IMR-90 (cell line): ENCODE data around the gene ISX. TPM values are rescaled to one million over a fixed set of nuclear protein-coding genes. Genes with fewer than 3 reads are reported as not detected.

Source experiments
- ATAC-seq: fragments of 200-7000 bp; cut with Tn5 transposase; 2 replicates; pipeline ENCODE4 v1.9.1; 2020; ENCODE audit warnings: low read depth, mild to moderate bottlenecking, moderate library complexity
- BruUV-seq: library from RNA; stranded (reverse); fragments of 400-500 nt; replicated peaks from 2 replicates; lab custom pipeline; 2021; lab: Mats Ljungman, UMichigan
- CTCF ChIA-PET: fragments of 300-600 bp; formaldehyde crosslinking; extraction: SDS; loops from one replicate; lab custom pipeline; 2021; ENCODE audit warnings: antibody characterized with exemption; lab: Yijun Ruan, JAX
- POLR2A ChIA-PET: fragments of 300-600 bp; sonication (Branson Sonifier 250); formaldehyde crosslinking; loops from one replicate; lab custom pipeline; 2022; ENCODE audit warnings: antibody characterized with exemption; ENCODE audit not compliant: unreplicated experiment; lab: Charles Lee
- DNase-seq: peaks from one replicate; pipeline ENCODE4 v3.0.0; 2013
- H2AFZ ChIP-seq: replicated peaks from 2 replicates; pipeline ENCODE3; 2013; ENCODE audit warnings: low read length, mild to moderate bottlenecking; ENCODE audit not compliant: poor library complexity
- H2AK5ac ChIP-seq: 2 replicates; pipeline ENCODE4 v1.6.1; 2013; ENCODE audit warnings: low read depth, low read length, inconsistent platforms
- H2AK9ac ChIP-seq: replicated peaks from 2 replicates; pipeline ENCODE3; 2013; ENCODE audit warnings: mild to moderate bottlenecking, low read depth, low read length, moderate library complexity; ENCODE audit not compliant: poor library complexity
- H2BK120ac ChIP-seq: 2 replicates; pipeline ENCODE4 v1.6.1; 2013; ENCODE audit warnings: low read depth, low read length, inconsistent platforms
- H2BK15ac ChIP-seq: 3 replicates; pipeline ENCODE4 v1.6.1; 2013; ENCODE audit warnings: low read depth, low read length, inconsistent platforms
- H2BK20ac ChIP-seq: 2 replicates; pipeline ENCODE4 v1.6.1; 2013; ENCODE audit warnings: low read depth, mild to moderate bottlenecking, inconsistent platforms, low read length, moderate library complexity
- H2BK5ac ChIP-seq: 2 replicates; pipeline ENCODE4 v1.6.1; 2013; ENCODE audit warnings: mild to moderate bottlenecking, low read depth, low read length, inconsistent platforms; ENCODE audit not compliant: poor library complexity, severe bottlenecking
- H3K14ac ChIP-seq: replicated peaks from 2 replicates; pipeline ENCODE4 v1.6.1; 2013; ENCODE audit warnings: low read depth, low read length, inconsistent platforms
- H3K18ac ChIP-seq: 2 replicates; pipeline ENCODE4 v1.6.1; 2013; ENCODE audit warnings: low read depth, low read length, control low read depth
- H3K23ac ChIP-seq: 2 replicates; pipeline ENCODE4 v1.6.1; 2013; ENCODE audit warnings: low read depth, low read length, inconsistent platforms
- H3K27ac ChIP-seq: 2 replicates; pipeline ENCODE4 v1.5.1; 2013; ENCODE audit warnings: mild to moderate bottlenecking, control low read depth, low read length; ENCODE audit not compliant: insufficient read depth
- H3K27me3 ChIP-seq: 2 replicates; pipeline ENCODE4 v1.6.1; 2013; ENCODE audit warnings: low read length; ENCODE audit not compliant: control insufficient read depth, insufficient read depth
- H3K36me3 ChIP-seq: 2 replicates; pipeline ENCODE4 v1.6.1; 2013; ENCODE audit warnings: low read length, mixed read lengths; ENCODE audit not compliant: control insufficient read depth, insufficient read depth
- H3K4ac ChIP-seq: 2 replicates; pipeline ENCODE4 v1.6.1; 2013; ENCODE audit warnings: low read depth, low read length, inconsistent platforms
- H3K4me1 ChIP-seq: 2 replicates; pipeline ENCODE4 v1.6.1; 2013; ENCODE audit warnings: low read length, mixed read lengths; ENCODE audit not compliant: control insufficient read depth, insufficient read depth
- H3K4me2 ChIP-seq: 2 replicates; pipeline ENCODE4 v1.6.1; 2013; ENCODE audit warnings: low read depth, mild to moderate bottlenecking, control low read depth, low read length, moderate library complexity
- H3K4me3 ChIP-seq: 2 replicates; pipeline ENCODE4 v1.5.1; 2013; ENCODE audit warnings: low read depth, mild to moderate bottlenecking, control low read depth, low read length, moderate library complexity; ENCODE audit not compliant: insufficient read depth
- H3K56ac ChIP-seq: 2 replicates; pipeline ENCODE4 v1.6.1; 2013; ENCODE audit warnings: low read length, inconsistent platforms; ENCODE audit not compliant: insufficient read depth; ENCODE audit errors: extremely low read depth
- H3K79me1 ChIP-seq, 2 experiments: 2 replicates each; pipeline ENCODE4 v1.6.1; 2013; ENCODE audit warnings: low read length in 2 of 2, inconsistent platforms in 1 of 2, low read depth in 1 of 2
- H3K9ac ChIP-seq: 2 replicates; pipeline ENCODE4 v1.6.1; 2013; ENCODE audit warnings: low read depth, low read length, control low read depth
- H3K9me1 ChIP-seq: 2 replicates; pipeline ENCODE4 v1.6.1; 2013; ENCODE audit warnings: low read length, inconsistent platforms; ENCODE audit not compliant: insufficient read depth
- H3K9me3 ChIP-seq: 2 replicates; pipeline ENCODE4 v1.6.1; 2013; ENCODE audit warnings: low read length; ENCODE audit not compliant: control insufficient read depth, insufficient read depth
- H4K20me1 ChIP-seq: 2 replicates; pipeline ENCODE4 v1.6.1; 2013; ENCODE audit warnings: low read length, inconsistent platforms; ENCODE audit not compliant: insufficient read depth
- H4K5ac ChIP-seq: 2 replicates; pipeline ENCODE4 v1.6.1; 2013; ENCODE audit warnings: mild to moderate bottlenecking, low read depth, low read length, control low read depth
- H4K8ac ChIP-seq, 2 experiments: 2 replicates each; pipeline ENCODE4 v1.6.1; 2013; ENCODE audit warnings: low read depth in 2 of 2, low read length in 2 of 2, control low read depth in 1 of 2, inconsistent platforms in 1 of 2
- H4K91ac ChIP-seq: 2 replicates; pipeline ENCODE4 v1.6.1; 2013; ENCODE audit warnings: low read depth, low read length, inconsistent platforms; ENCODE audit not compliant: insufficient read depth
- CTCF ChIP-seq: conservative IDR thresholded peaks from 2 replicates; pipeline ENCODE4 v1.5.1; 2012; ENCODE audit warnings: mild to moderate bottlenecking, low read depth, low read length, improper control_type of control experiment
- ELK1 ChIP-seq: fragments of 150-350 bp; IDR thresholded peaks from 2 replicates; pipeline ENCODE4 v1.6.1; 2016; ENCODE audit warnings: low read depth, mild to moderate bottlenecking, low read length, moderate library complexity, borderline replicate concordance
- RAD21 ChIP-seq: IDR thresholded peaks from 2 replicates; pipeline ENCODE4 v1.6.1; 2012; ENCODE audit warnings: low read length, improper control_type of control experiment
- WGBS, 2 experiments: methylation state at CpG; one replicate each; pipeline versions ENCODE4 v1.1.5 to v1.1.7; 2013; ENCODE audit warnings: missing lambda C conversion rate in 2 of 2; ENCODE audit not compliant: insufficient read length in 1 of 2; ENCODE audit errors: extremely low coverage in 2 of 2; 5-methylcytosine and 5-hydroxymethylcytosine counted together
- dilution Hi-C: fragments of 300-500 bp; cut with HindIII; formaldehyde crosslinking; loops from one replicate; pipeline ENCODE4 v1.14.3; 2018; ENCODE audit warnings: low sequenced_read_pairs; ENCODE audit not compliant: unreplicated experiment
- in situ Hi-C: fragments of 300-500 bp; cut with MboI; formaldehyde crosslinking; loops from 3 replicates; pipeline ENCODE4 v1.14.3; 2019; ENCODE audit warnings: low sequenced_read_pairs, inconsistent platforms, mixed read lengths
- intact Hi-C: fragments of 100-400 bp; cut with micrococcal nuclease; formaldehyde crosslinking; loops from 2 replicates; pipeline ENCODE4 v1.10.0; 2022
- polyA plus RNA-seq, 3 experiments: library from polyadenylated mRNA; depleted of rRNA; stranded (reverse); fragments of >200 nt; gene quantifications; 2 replicates each; pipeline ENCODE4 v1.2.3, GENCODE V29; 2012; ENCODE audit warnings: low replicate concordance in 1 of 3
- total RNA-seq: library from RNA; depleted of rRNA; stranded (reverse); fragments of >200 nt; gene quantifications from 2 replicates; pipeline ENCODE4 v1.2.3, GENCODE V29; 2012

Gene ISX
- total and polyA plus RNA-seq, 2 of the 4 experiments (the other 2 are of a cell fraction), result not detected

GRCh38 chr22:35064664-35065063, 1.3 kb upstream of the ISX start:
- no peaks in the 10 kb centered on the region for H3K36me3 ChIP-seq
- no peak overlapping the region for H3K4me3 ChIP-seq
- no peaks in the 10 kb centered on the region for H3K27me3 ChIP-seq
- ATAC-seq (no peak), DNase-seq (no peak)
- no peak overlapping the region for H2AFZ ChIP-seq
- TF ChIP-seq ELK1 (no peak), CTCF (no peak), RAD21 (no peak)
- no peaks in the 10 kb centered on the region for H3K79me1 ChIP-seq
- no peak overlapping the region for H3K18ac ChIP-seq
- dilution Hi-C loops, result no loop called here
- intact Hi-C loops, result no loop called here
- H4K20me1 ChIP-seq, result no peaks in the 10 kb centered on the region
- H3K9ac ChIP-seq, result no peak overlapping the region
- no CpG with 5 or more reads among the region's 1 CpG for WGBS, 2 experiments
- peaks cover 10% of the 10 kb centered on the region; the same call in 1 of the 2 replicates for H3K9me3 ChIP-seq
- H4K5ac ChIP-seq, result no peak overlapping the region
- H3K9me1 ChIP-seq, result no peaks in the 10 kb centered on the region
- no peak overlapping the region for H2BK20ac ChIP-seq
- no peaks in the 10 kb centered on the region for H3K4me1 ChIP-seq
- H2BK5ac ChIP-seq, result no peak overlapping the region
- H2BK120ac ChIP-seq, result no peak overlapping the region
- H3K14ac ChIP-seq, result no peak overlapping the region
- no peak overlapping the region for H3K4me2 ChIP-seq
- POLR2A ChIA-PET, result no interaction called here
- H2BK15ac ChIP-seq, result no peak overlapping the region
- no TSS peak for BruUV-seq
- H4K8ac ChIP-seq, result no peak overlapping the region
- no peak overlapping the region for H3K4ac ChIP-seq
- H3K27ac ChIP-seq, result no peak overlapping the region
- no peak overlapping the region for H2AK9ac ChIP-seq
- in situ Hi-C loops, result no loop called here
- H3K56ac ChIP-seq, result no peak overlapping the region
- H2AK5ac ChIP-seq, result no peak overlapping the region
- CTCF ChIA-PET, result no interaction called here
- no peak overlapping the region for H3K23ac ChIP-seq
- no peak overlapping the region for H4K91ac ChIP-seq
